ENCODE data around the gene PSMB10.

Gene PSMB10

DNA sequence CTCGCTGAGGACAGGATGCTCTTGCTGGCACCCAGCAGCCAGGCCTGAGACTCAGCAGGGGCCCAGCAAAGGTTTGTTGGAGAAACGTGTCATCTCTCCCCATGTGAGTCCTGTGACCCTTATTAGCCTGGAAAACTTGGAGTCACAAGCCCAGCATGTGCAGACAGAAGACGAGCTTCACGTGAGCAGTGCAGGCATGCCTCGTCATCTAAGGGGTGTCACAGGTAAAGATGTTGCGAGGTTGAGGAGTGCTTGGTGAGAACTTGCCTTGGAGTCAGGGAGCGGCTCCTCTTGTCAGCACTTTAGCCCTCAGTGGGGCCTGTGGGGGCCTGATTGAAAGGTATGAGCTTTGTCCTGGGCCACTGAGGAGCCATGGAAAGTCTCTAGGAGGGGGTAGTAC, 2.8 kb downstream of the PSMB10 start:
- H3K9ac ChIP-seq (ENCODE audit: low read depth in 1 of 2, low read length in 2 of 2) = no peak overlapping the region
- H3K4me1 ChIP-seq (ENCODE audit: control insufficient read depth in 1 of 2, insufficient read depth in 2 of 2, low read length in 2 of 2) = peaks cover 15 to 21% of the 10 kb centered on the region in 2 donors
- H3K9me3 ChIP-seq (ENCODE audit: control insufficient read depth in 1 of 2, low read length in 2 of 2) = no peaks in the 10 kb centered on the region
- no peak overlapping the region for H3K4me3 ChIP-seq (ENCODE audit: low read depth in 1 of 2, low read length in 2 of 2)
- no peaks in the 10 kb centered on the region for H3K27me3 ChIP-seq (ENCODE audit: control insufficient read depth in 1 of 2, insufficient read depth in 2 of 2, low read length in 2 of 2)
- H3K27ac ChIP-seq (ENCODE audit: low read depth, low read length) = no peak overlapping the region
- H3K36me3 ChIP-seq (ENCODE audit: control insufficient read depth in 1 of 2, insufficient read depth in 2 of 2, low read length in 2 of 2) = peaks cover 30 to 51% of the 10 kb centered on the region in 2 donors

DNA sequence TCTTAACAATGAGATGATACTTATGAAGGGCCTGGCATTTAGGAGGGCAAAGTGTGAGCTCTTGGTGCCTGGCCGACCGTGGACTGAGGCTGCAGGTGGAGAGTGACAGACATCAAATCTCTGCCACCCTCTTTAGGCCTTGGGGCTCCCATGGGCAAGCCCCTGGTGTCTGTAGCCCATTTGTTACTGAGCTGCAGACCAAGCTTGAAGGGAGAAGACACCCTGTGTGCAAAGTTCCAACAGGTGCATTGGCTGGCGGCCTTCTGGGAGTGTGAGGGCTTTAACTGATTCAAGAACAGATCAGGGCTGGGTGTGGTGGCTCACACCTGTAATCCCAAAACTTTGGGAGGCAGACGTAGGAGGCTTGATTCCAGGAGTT, 4.2 kb downstream of the PSMB10 start:
- no peak overlapping the region for H3K4me3 ChIP-seq (ENCODE audit: low read depth in 1 of 2, low read length in 2 of 2)
- no peak overlapping the region for H3K9ac ChIP-seq (ENCODE audit: low read depth in 1 of 2, low read length in 2 of 2)
- no peaks in the 10 kb centered on the region for H3K27me3 ChIP-seq (ENCODE audit: control insufficient read depth in 1 of 2, insufficient read depth in 2 of 2, low read length in 2 of 2)
- H3K9me3 ChIP-seq (ENCODE audit: control insufficient read depth in 1 of 2, low read length in 2 of 2) = no peaks in the 10 kb centered on the region
- H3K27ac ChIP-seq (ENCODE audit: low read depth, low read length) = no peak overlapping the region
- H3K36me3 ChIP-seq (ENCODE audit: control insufficient read depth in 1 of 2, insufficient read depth in 2 of 2, low read length in 2 of 2) = peaks cover 35 to 64% of the 10 kb centered on the region in 2 donors
- peaks cover 14 to 20% of the 10 kb centered on the region in 2 donors for H3K4me1 ChIP-seq (ENCODE audit: control insufficient read depth in 1 of 2, insufficient read depth in 2 of 2, low read length in 2 of 2)

DNA sequence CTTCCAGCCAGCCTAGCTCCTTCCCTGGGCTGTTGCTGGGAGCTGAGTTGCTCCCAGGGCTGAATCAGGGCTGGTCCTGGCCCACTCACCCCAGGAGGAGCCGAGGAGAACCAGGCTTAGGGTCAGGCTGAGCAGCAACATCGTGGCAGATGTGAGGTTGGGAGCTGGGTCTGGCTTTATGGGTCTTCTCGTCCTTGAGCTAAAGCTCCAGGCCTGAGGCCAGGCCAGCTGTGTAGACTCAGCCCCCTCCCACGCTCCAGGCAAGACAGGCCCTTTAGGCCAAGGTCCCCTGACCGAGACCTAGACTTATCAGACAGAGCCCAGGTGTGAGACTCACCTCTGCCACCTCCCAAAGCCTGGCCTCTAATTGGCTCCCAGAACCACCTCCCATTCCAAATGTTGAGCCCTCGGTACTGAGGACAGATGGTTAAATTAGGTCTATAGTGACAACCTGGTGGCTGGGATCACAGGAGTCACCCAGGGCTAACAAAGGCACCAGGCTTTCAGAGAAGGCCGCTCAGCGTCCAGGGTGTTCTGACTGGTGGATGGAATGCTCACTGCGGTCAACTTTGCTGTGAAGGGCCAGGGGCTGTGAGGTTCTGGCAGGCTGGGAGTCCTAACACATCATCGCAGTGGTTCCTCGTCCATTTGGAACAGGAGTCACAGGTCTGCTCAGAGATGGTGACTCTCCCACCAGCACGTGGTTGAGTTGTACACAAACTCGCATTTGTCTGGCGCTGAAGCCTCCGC, 4.8 kb downstream of the PSMB10 start, which contains the start of gene CTRL:
TSS of gene CTRL (minus strand) at position 151 of the 750 bp plus-strand sequence. CDS start at position 141, 10 bp downstream.
- H3K36me3 ChIP-seq (ENCODE audit: control insufficient read depth in 1 of 2, insufficient read depth in 2 of 2, low read length in 2 of 2) = peaks cover 35 to 67% of the 10 kb centered on the region in 2 donors
- H3K4me1 ChIP-seq (ENCODE audit: control insufficient read depth in 1 of 2, insufficient read depth in 2 of 2, low read length in 2 of 2) = peaks cover 9 to 14% of the 10 kb centered on the region in 2 donors
- no peak within 1 kb of the TSS for H3K4me3 ChIP-seq (ENCODE audit: low read depth in 1 of 2, low read length in 2 of 2)
- no peak within 1 kb of the TSS for H3K9ac ChIP-seq (ENCODE audit: low read depth in 1 of 2, low read length in 2 of 2)
- H3K27me3 ChIP-seq (ENCODE audit: control insufficient read depth in 1 of 2, insufficient read depth in 2 of 2, low read length in 2 of 2) = no peaks in the 10 kb centered on the region
- H3K9me3 ChIP-seq (ENCODE audit: control insufficient read depth in 1 of 2, low read length in 2 of 2) = no peaks in the 10 kb centered on the region
- H3K27ac ChIP-seq (ENCODE audit: low read depth, low read length) = no peak within 1 kb of the TSS

DNA sequence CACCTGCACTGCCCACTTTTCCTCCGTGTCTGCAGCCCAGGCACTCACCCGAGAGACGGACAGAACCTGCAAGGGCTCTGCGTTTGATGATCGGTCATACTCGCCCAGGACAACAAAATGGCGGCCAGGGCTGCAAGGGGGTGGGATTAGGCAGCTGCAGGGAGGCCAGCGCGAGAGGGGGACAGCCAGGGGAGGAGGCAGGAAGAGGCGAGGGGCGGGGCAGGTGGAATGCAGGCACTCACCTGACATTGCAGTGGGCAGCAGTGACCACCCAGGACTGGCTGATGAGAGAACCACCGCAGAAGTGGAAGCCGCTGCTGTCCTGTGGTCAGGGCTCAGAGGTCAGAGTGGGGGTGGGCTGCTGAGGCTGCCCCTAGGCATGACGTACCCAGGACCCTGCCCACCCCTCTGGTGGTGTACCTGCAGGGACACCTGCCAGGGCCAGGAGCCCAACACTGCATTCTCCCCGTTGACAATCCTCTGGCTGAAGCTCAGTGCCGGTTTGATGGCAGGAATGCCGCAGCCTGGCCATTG, 5.9 kb downstream of the PSMB10 start:
- H3K4me3 ChIP-seq (ENCODE audit: low read depth in 1 of 2, low read length in 2 of 2) = no peak overlapping the region
- H3K36me3 ChIP-seq (ENCODE audit: control insufficient read depth in 1 of 2, insufficient read depth in 2 of 2, low read length in 2 of 2) = peaks cover 35 to 70% of the 10 kb centered on the region in 2 donors
- H3K9ac ChIP-seq (ENCODE audit: low read depth in 1 of 2, low read length in 2 of 2) = no peak overlapping the region
- peaks cover 7 to 13% of the 10 kb centered on the region in 2 donors for H3K4me1 ChIP-seq (ENCODE audit: control insufficient read depth in 1 of 2, insufficient read depth in 2 of 2, low read length in 2 of 2)
- no peaks in the 10 kb centered on the region for H3K9me3 ChIP-seq (ENCODE audit: control insufficient read depth in 1 of 2, low read length in 2 of 2)
- no peak overlapping the region for H3K27ac ChIP-seq (ENCODE audit: low read depth, low read length)
- no peaks in the 10 kb centered on the region for H3K27me3 ChIP-seq (ENCODE audit: control insufficient read depth in 1 of 2, insufficient read depth in 2 of 2, low read length in 2 of 2)

DNA sequence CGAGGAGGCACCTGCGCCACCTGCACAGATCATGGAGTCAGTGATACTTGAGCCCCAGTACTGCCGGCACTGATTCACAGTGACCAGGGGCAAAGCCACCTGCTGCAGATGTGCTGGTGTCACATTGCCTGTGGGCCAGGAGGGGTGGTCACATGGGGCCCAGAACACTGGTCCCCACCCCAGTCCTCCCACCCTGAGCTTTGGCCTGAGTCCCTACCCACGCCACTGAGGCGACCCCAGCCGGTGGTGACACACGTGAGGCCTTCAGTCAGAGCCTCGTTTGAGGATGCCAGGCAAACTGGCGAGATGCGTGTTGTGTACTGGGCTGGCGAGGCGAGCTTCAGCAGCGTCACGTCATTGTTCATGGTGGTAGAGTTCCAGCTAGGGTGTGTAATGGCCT, 6.5 kb downstream of the PSMB10 start:
- Histone ChIP-seq H3K4me3 (ENCODE audit: low read depth in 1 of 2, low read length in 2 of 2) (no peak overlapping the region), H3K27ac (ENCODE audit: low read depth, low read length) (no peak overlapping the region), H3K27me3 (ENCODE audit: control insufficient read depth in 1 of 2, insufficient read depth in 2 of 2, low read length in 2 of 2) (no peaks in the 10 kb centered on the region), H3K4me1 (ENCODE audit: control insufficient read depth in 1 of 2, insufficient read depth in 2 of 2, low read length in 2 of 2) (peaks cover 5 to 8% of the 10 kb centered on the region in 2 donors), H3K9me3 (ENCODE audit: control insufficient read depth in 1 of 2, low read length in 2 of 2) (no peaks in the 10 kb centered on the region), H3K9ac (ENCODE audit: low read depth in 1 of 2, low read length in 2 of 2) (no peak overlapping the region), H3K36me3 (ENCODE audit: control insufficient read depth in 1 of 2, insufficient read depth in 2 of 2, low read length in 2 of 2) (peaks cover 35 to 72% of the 10 kb centered on the region in 2 donors)

DNA sequence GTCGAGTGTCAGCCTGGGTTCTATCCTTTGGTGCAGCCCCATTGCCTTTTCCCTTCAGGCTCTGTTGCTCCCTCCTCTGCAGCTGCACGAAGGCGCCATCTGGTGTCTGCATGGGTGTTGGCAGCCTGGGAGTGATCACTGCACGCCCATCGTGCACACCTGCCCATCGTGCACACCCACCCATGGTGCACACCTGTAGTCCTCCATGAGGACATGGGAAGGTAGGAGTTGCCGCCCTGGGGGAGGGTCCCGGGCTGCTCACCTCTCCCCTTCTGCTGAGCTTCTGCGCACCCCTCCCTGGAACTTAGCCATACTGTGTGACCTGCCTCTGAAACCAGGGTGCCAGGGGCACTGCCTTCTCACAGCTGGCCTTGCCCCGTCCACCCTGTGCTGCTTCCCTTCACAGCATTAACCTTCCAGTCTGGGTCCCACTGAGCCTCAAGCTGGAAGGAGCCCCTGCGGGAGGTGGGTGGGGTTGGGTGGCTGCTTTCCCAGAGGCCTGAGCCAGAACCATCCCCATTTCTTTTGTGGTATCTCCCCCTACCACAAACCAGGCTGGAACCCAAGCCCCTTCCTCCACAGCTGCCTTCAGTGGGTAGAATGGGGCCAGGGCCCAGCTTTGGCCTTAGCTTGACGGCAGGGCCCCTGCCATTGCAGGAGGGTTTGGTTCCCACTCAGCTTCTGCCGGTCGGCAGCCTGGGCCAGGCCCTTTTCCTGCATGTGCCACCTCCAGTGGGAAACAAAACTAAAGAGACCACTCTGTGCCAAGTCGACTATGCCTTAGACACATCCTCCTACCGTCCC, 7.9 kb downstream of the PSMB10 start:
- Histone ChIP-seq H3K9ac (ENCODE audit: low read depth in 1 of 2, low read length in 2 of 2) (no peak overlapping the region), H3K36me3 (ENCODE audit: control insufficient read depth in 1 of 2, insufficient read depth in 2 of 2, low read length in 2 of 2) (peaks cover 23 to 66% of the 10 kb centered on the region in 2 donors)

DNA sequence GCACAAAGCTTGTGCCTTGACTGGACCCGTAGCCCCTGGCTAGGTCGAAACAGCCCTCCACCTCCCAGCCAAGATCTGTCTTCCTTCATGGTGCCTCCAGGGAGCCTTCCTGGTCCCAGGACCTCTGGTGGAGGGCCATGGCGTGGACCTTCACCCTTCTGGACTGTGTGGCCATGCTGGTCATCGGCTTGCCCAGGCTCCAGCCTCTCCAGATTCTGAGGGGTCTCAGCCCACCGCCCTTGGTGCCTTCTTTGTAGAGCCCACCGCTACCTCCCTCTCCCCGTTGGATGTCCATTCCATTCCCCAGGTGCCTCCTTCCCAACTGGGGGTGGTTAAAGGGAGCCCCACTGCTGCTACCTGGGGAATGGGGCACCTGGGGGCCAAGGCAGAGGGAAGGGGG, 8.5 kb downstream of the PSMB10 start:
- no peak overlapping the region for H3K9ac ChIP-seq (ENCODE audit: low read depth in 1 of 2, low read length in 2 of 2)
- no peak overlapping the region for H3K27ac ChIP-seq (ENCODE audit: low read depth, low read length)
- peaks cover 0 to under 1% of the 10 kb centered on the region in 2 donors for H3K4me1 ChIP-seq (ENCODE audit: control insufficient read depth in 1 of 2, insufficient read depth in 2 of 2, low read length in 2 of 2)
- H3K4me3 ChIP-seq (ENCODE audit: low read depth in 1 of 2, low read length in 2 of 2) = no peak overlapping the region
- no peaks in the 10 kb centered on the region for H3K27me3 ChIP-seq (ENCODE audit: control insufficient read depth in 1 of 2, insufficient read depth in 2 of 2, low read length in 2 of 2)
- peaks cover 19 to 68% of the 10 kb centered on the region in 2 donors for H3K36me3 ChIP-seq (ENCODE audit: control insufficient read depth in 1 of 2, insufficient read depth in 2 of 2, low read length in 2 of 2)
- no peaks in the 10 kb centered on the region for H3K9me3 ChIP-seq (ENCODE audit: control insufficient read depth in 1 of 2, low read length in 2 of 2)

More for the DNA sequence above, 7.9 kb downstream of the PSMB10 start:
- Histone ChIP-seq H3K9me3 (ENCODE audit: control insufficient read depth in 1 of 2, low read length in 2 of 2) (no peaks in the 10 kb centered on the region), H3K4me1 (ENCODE audit: control insufficient read depth in 1 of 2, insufficient read depth in 2 of 2, low read length in 2 of 2) (no peaks in the 10 kb centered on the region), H3K27me3 (ENCODE audit: control insufficient read depth in 1 of 2, insufficient read depth in 2 of 2, low read length in 2 of 2) (no peaks in the 10 kb centered on the region), H3K27ac (ENCODE audit: low read depth, low read length) (no peak overlapping the region), H3K4me3 (ENCODE audit: low read depth in 1 of 2, low read length in 2 of 2) (no peak overlapping the region)

DNA sequence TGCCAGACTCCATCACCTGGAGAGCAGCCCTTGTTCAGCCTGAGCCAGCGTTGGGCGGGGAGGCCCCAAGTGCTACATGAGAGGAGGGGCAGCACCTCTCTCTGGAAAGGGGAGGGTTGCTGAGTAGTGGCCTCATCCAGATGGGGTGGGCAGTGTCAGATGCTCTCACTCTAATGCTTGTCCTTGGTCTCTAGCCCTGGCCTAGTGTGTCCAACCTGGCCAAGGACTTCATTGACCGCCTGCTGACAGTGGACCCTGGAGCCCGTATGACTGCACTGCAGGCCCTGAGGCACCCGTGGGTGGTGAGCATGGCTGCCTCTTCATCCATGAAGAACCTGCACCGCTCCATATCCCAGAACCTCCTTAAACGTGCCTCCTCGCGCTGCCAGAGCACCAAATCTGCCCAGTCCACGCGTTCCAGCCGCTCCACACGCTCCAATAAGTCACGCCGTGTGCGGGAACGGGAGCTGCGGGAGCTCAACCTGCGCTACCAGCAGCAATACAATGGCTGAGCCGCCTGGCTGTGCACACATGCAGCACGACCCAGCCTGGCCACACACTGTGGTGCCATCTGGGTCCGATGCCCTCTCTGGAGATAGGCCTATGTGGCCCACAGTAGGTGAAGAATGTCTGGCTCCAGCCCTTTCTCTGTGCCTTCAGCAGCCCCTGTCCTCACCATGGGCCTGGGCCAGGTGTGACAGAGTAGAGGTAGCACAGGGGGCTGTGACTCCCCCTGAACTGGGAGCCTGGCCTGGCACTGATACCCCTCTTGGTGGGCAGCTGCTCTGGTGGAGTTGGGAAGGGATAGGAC, 9.3 kb downstream of the PSMB10 start:
- Histone ChIP-seq H3K36me3 (ENCODE audit: control insufficient read depth in 1 of 2, insufficient read depth in 2 of 2, low read length in 2 of 2) (peaks cover 18 to 76% of the 10 kb centered on the region in 2 donors), H3K4me1 (ENCODE audit: control insufficient read depth in 1 of 2, insufficient read depth in 2 of 2, low read length in 2 of 2) (peaks cover 0 to 6% of the 10 kb centered on the region in 2 donors), H3K27ac (ENCODE audit: low read depth, low read length) (no peak overlapping the region), H3K9me3 (ENCODE audit: control insufficient read depth in 1 of 2, low read length in 2 of 2) (no peaks in the 10 kb centered on the region), H3K27me3 (ENCODE audit: control insufficient read depth in 1 of 2, insufficient read depth in 2 of 2, low read length in 2 of 2) (no peaks in the 10 kb centered on the region), H3K9ac (ENCODE audit: low read depth in 1 of 2, low read length in 2 of 2) (no peak overlapping the region), H3K4me3 (ENCODE audit: low read depth in 1 of 2, low read length in 2 of 2) (no peak overlapping the region)

DNA sequence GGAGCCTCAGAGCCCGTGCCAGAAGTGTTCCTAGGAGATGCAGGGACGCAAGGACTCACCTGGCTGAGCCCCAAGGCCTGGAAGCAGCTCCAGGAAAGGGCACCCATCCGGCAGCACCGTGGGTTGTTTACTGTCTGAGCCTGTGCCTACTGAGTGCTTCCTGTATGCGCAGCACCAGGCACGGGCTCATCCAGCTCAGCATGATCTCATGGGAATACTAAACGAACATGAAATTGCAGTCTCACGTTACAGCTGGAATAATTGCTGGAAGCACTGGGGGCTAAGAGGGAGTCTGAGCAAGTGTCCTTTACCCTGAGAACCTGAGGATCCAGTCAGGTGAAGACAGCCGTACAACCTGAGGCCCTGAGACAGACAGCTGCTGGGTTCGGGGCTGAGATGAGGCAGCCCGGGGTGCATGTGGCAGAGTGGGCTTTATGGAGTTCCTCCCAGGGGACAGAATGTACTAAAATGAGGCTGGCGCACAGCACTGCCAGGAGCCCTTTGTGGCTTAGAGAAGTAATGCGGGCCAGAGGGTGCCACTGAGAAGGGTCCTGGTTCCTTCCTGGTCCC, 10.4 kb downstream of the PSMB10 start:
- H3K9ac ChIP-seq (ENCODE audit: low read depth in 1 of 2, low read length in 2 of 2) = no peak overlapping the region

More for the DNA sequence above, 10.4 kb downstream of the PSMB10 start:
- Histone ChIP-seq H3K4me3 (ENCODE audit: low read depth in 1 of 2, low read length in 2 of 2) (no peak overlapping the region), H3K36me3 (ENCODE audit: control insufficient read depth in 1 of 2, insufficient read depth in 2 of 2, low read length in 2 of 2) (peaks cover 14 to 72% of the 10 kb centered on the region in 2 donors), H3K27me3 (ENCODE audit: control insufficient read depth in 1 of 2, insufficient read depth in 2 of 2, low read length in 2 of 2) (no peaks in the 10 kb centered on the region), H3K27ac (ENCODE audit: low read depth, low read length) (no peak overlapping the region), H3K4me1 (ENCODE audit: control insufficient read depth in 1 of 2, insufficient read depth in 2 of 2, low read length in 2 of 2) (peaks cover 0 to 6% of the 10 kb centered on the region in 2 donors), H3K9me3 (ENCODE audit: control insufficient read depth in 1 of 2, low read length in 2 of 2) (no peaks in the 10 kb centered on the region)
